OCI-LY7 (cell line): ENCODE data around the gene PNLDC1. TPM values are rescaled to one million over a fixed set of nuclear protein-coding genes. Genes with fewer than 3 reads are reported as not detected.
"Not testable (repeated sequence)": the region's sequence is repeated elsewhere in the genome, so short reads cannot be mapped to it uniquely, and the experiment has no call there.

Source experiments
- BruUV-seq: library from RNA; stranded (reverse); fragments of 400-500 nt; replicated peaks from 2 replicates; lab custom pipeline; 2021; lab: Mats Ljungman, UMichigan
- CTCF ChIA-PET: fragments of 300-600 bp; sonication (Branson Sonifier 250); formaldehyde crosslinking; loops from one replicate; lab custom pipeline; 2022; ENCODE audit warnings: antibody characterized with exemption; ENCODE audit not compliant: unreplicated experiment; lab: Charles Lee
- POLR2A ChIA-PET: fragments of 300-600 bp; sonication (Branson Sonifier 250); formaldehyde crosslinking; loops from one replicate; lab custom pipeline; 2022; ENCODE audit warnings: antibody characterized with exemption; lab: Charles Lee
- DNase-seq: peaks from one replicate; pipeline ENCODE4 v3.0.0-alpha.2; 2015; ENCODE audit warnings: low spot score
- H2AFZ ChIP-seq: fragments of 200-600 bp; sonication (generic), shearing (Covaris generic); 2 replicates; pipeline ENCODE4 v1.6.1; 2014; ENCODE audit warnings: mild to moderate bottlenecking, antibody characterized with exemption, low read length, moderate library complexity
- H3K27ac ChIP-seq: fragments of 200-600 bp; sonication (generic); 2 replicates; pipeline ENCODE4 v1.5.1; 2014; ENCODE audit warnings: mixed run types, low read depth, mild to moderate bottlenecking, moderate library complexity, low read length, inconsistent platforms; ENCODE audit not compliant: poor library complexity, severe bottlenecking
- H3K36me3 ChIP-seq: fragments of 200-600 bp; sonication (generic); 2 replicates; pipeline ENCODE4 v1.6.1; 2014; ENCODE audit warnings: mild to moderate bottlenecking, antibody characterized with exemption, low read length, moderate library complexity, mixed read lengths; ENCODE audit not compliant: insufficient read depth
- H3K4me1 ChIP-seq: fragments of 200-600 bp; sonication (generic); 2 replicates; pipeline ENCODE4 v1.5.1; 2014; ENCODE audit warnings: mild to moderate bottlenecking, low read length; ENCODE audit not compliant: insufficient read depth, poor library complexity, severe bottlenecking
- H3K4me2 ChIP-seq: fragments of 200-600 bp; sonication (generic); 2 replicates; pipeline ENCODE4 v1.6.1; 2014; ENCODE audit warnings: mild to moderate bottlenecking, low read length
- H3K4me3 ChIP-seq: fragments of 200-600 bp; sonication (generic); 2 replicates; pipeline ENCODE4 v1.5.1; 2014; ENCODE audit warnings: mild to moderate bottlenecking, low read depth, low read length; ENCODE audit not compliant: poor library complexity, severe bottlenecking
- H3K79me2 ChIP-seq: fragments of 200-600 bp; sonication (generic); 2 replicates; pipeline ENCODE4 v1.6.1; 2016; ENCODE audit warnings: low read depth, mild to moderate bottlenecking, low read length, moderate library complexity, mixed read lengths; ENCODE audit not compliant: insufficient read depth
- H3K9me2 ChIP-seq: fragments of 200-600 bp; sonication (generic); 2 replicates; pipeline ENCODE4 v1.6.1; 2016; ENCODE audit warnings: mild to moderate bottlenecking, low read length, mixed read lengths; ENCODE audit not compliant: insufficient read depth
- H3K9me3 ChIP-seq: fragments of 200-600 bp; sonication (generic); 2 replicates; pipeline ENCODE4 v1.6.1; 2014; ENCODE audit warnings: mild to moderate bottlenecking, mixed run types, low read length, mixed read lengths
- H4K20me1 ChIP-seq: fragments of 200-600 bp; sonication (generic); 2 replicates; pipeline ENCODE4 v1.6.1; 2014; ENCODE audit warnings: mild to moderate bottlenecking, antibody characterized with exemption, low read length, moderate library complexity, mixed read lengths; ENCODE audit not compliant: insufficient read depth
- EZH2phosphoT487 ChIP-seq: fragments of 200-600 bp; sonication (generic); IDR thresholded peaks from 2 replicates; pipeline ENCODE4 v1.6.1; 2018; ENCODE audit warnings: low read depth, borderline replicate concordance, mild to moderate bottlenecking, mixed run types, antibody characterized with exemption, low read length, moderate library complexity, mixed read lengths
- intact Hi-C: fragments of 100-400 bp; cut with micrococcal nuclease; formaldehyde crosslinking; loops from one replicate; pipeline ENCODE4 v1.10.0; 2022; ENCODE audit not compliant: unreplicated experiment
- total RNA-seq, 2 experiments: library from RNA; depleted of rRNA in 1 of 2; stranded (reverse); fragments of >200 nt in 1 of 2; shearing (Covaris generic) in 1 of 2; gene quantifications; 2 replicates each; pipeline ENCODE4 v1.2.3, GENCODE V29; 2014 to 2022
- TF ChIP-seq, protein P1 (sequence below): fragments of 200-600 bp; sonication (generic); conservative IDR thresholded peaks from 2 replicates; pipeline ENCODE4 v1.5.1; 2014; ENCODE audit warnings: mild to moderate bottlenecking, antibody characterized with exemption, low read length, moderate library complexity, mixed read lengths

Gene PNLDC1
- total RNA-seq, 2 experiments from 2014 or later = not detected

- ChIA-PET POLR2A (no interaction called here), CTCF (no interaction called here)
- Histone ChIP-seq H3K4me2 (no peak overlapping the region), H3K27ac (no peak overlapping the region), H3K9me2 (no peaks in the 10 kb centered on the region), H3K9me3 (peaks cover 6% of the 10 kb centered on the region; the same call in 1 of the 2 replicates), H3K4me3 (no peak overlapping the region), H4K20me1 (no peaks in the 10 kb centered on the region), H3K4me1 (no peaks in the 10 kb centered on the region), H2AFZ (no peak overlapping the region), H3K79me2 (no peaks in the 10 kb centered on the region), H3K36me3 (no peaks in the 10 kb centered on the region)
- intact Hi-C loops = no loop called here
- TF ChIP-seq, protein P1, sequence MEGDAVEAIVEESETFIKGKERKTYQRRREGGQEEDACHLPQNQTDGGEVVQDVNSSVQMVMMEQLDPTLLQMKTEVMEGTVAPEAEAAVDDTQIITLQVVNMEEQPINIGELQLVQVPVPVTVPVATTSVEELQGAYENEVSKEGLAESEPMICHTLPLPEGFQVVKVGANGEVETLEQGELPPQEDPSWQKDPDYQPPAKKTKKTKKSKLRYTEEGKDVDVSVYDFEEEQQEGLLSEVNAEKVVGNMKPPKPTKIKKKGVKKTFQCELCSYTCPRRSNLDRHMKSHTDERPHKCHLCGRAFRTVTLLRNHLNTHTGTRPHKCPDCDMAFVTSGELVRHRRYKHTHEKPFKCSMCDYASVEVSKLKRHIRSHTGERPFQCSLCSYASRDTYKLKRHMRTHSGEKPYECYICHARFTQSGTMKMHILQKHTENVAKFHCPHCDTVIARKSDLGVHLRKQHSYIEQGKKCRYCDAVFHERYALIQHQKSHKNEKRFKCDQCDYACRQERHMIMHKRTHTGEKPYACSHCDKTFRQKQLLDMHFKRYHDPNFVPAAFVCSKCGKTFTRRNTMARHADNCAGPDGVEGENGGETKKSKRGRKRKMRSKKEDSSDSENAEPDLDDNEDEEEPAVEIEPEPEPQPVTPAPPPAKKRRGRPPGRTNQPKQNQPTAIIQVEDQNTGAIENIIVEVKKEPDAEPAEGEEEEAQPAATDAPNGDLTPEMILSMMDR = no peak
- no peak for TF ChIP-seq EZH2phosphoT487
- DNase-seq = no peak
- no TSS peak for BruUV-seq
These were observed 44.9 kb downstream of the PNLDC1 start for GRCh38 chr6:159844737-159845645.

DNA sequence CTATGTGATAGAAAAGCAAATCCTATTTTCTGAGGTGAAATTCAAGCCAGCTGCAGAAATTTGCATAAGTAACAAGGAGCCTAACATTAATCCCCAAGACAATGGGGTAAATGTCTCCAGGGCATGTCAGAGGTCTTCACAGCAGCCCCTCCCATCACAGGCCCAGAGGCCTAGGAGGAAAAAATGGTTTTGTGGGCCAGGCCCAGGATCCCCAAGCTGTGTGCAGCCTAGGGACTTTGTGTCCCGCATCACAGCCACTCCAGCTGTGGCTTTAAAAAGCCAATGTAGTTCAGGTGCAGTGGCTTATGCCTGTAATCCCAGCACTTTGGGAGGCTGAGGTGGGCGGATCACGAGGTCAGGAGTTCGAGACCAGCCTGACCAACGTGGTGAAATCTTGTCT is 48.5 kb downstream of the PNLDC1 start:
- H4K20me1 ChIP-seq, H3K9me3 ChIP-seq, H3K4me2 ChIP-seq, H3K4me3 ChIP-seq, H3K36me3 ChIP-seq, H2AFZ ChIP-seq, H3K79me2 ChIP-seq, CTCF ChIA-PET, H3K4me1 ChIP-seq, DNase-seq, H3K9me2 ChIP-seq, BruUV-seq, H3K27ac ChIP-seq, intact Hi-C loops, POLR2A ChIA-PET: not testable (repeated sequence)

GRCh38 chr6:159849851-159850250 is 49.8 kb downstream of the PNLDC1 start:
- DNase-seq, H3K4me3 ChIP-seq, H3K27ac ChIP-seq, H3K4me2 ChIP-seq, H3K79me2 ChIP-seq, H3K9me2 ChIP-seq, H2AFZ ChIP-seq, POLR2A ChIA-PET, BruUV-seq, H4K20me1 ChIP-seq, CTCF ChIA-PET, H3K4me1 ChIP-seq, H3K9me3 ChIP-seq, intact Hi-C loops, H3K36me3 ChIP-seq: not testable (repeated sequence)
